DND-41 (cell line): ENCODE results near the gene SMIM35.

Experiments used
- ATAC-seq: fragments of 200-7000 bp; cut with Tn5 transposase; 3 replicates; pipeline ENCODE4 v1.9.1; 2021; ENCODE audit warnings: low read depth; ENCODE audit not compliant: insufficient read depth
- DNase-seq: peaks from one replicate; pipeline ENCODE4 v3.0.0-alpha.2; 2020
- H2AFZ ChIP-seq: 2 replicates; pipeline ENCODE4 v1.6.0; 2012; ENCODE audit warnings: low read depth, low read length
- H3K27ac ChIP-seq: 2 replicates; pipeline ENCODE4 v1.5.1; 2012; ENCODE audit warnings: low read length, inconsistent platforms
- H3K27me3 ChIP-seq: fragments of 200-600 bp; sonication (generic); 2 replicates; pipeline ENCODE4 v1.6.0; 2012; ENCODE audit warnings: low read length, mild to moderate bottlenecking, inconsistent platforms; ENCODE audit not compliant: insufficient read depth, poor library complexity
- H3K36me3 ChIP-seq: 2 replicates; pipeline ENCODE4 v1.5.1; 2012; ENCODE audit warnings: low read length, inconsistent platforms; ENCODE audit not compliant: insufficient read depth
- H3K4me1 ChIP-seq: 2 replicates; pipeline ENCODE4 v1.5.1; 2012; ENCODE audit warnings: mild to moderate bottlenecking, low read length; ENCODE audit not compliant: insufficient read depth
- H3K4me2 ChIP-seq: 2 replicates; pipeline ENCODE4 v1.6.0; 2012; ENCODE audit warnings: mild to moderate bottlenecking, moderate library complexity, low read length, inconsistent platforms; ENCODE audit not compliant: insufficient read depth
- H3K4me3 ChIP-seq, 2 experiments: fragments of 200-600 bp in 1 of 2; shearing (Covaris generic) in 1 of 2; 2 replicates each; pipeline ENCODE4 v1.5.1; 2012 to 2016; ENCODE audit warnings: inconsistent platforms in 2 of 2, low read length in 2 of 2, mild to moderate bottlenecking in 2 of 2, low read depth in 1 of 2, moderate library complexity in 1 of 2
- H3K79me2 ChIP-seq: 2 replicates; pipeline ENCODE4 v1.6.0; 2012; ENCODE audit warnings: low read length, inconsistent platforms; ENCODE audit not compliant: insufficient read depth
- H3K9ac ChIP-seq: 2 replicates; pipeline ENCODE4 v1.6.0; 2012; ENCODE audit warnings: low read depth, mild to moderate bottlenecking, inconsistent platforms, low read length, moderate library complexity
- H3K9me3 ChIP-seq: 2 replicates; pipeline ENCODE4 v1.5.1; 2012; ENCODE audit warnings: low read length, moderate library complexity, mild to moderate bottlenecking, inconsistent platforms; ENCODE audit not compliant: insufficient read depth, severe bottlenecking
- H4K20me1 ChIP-seq: 2 replicates; pipeline ENCODE4 v1.6.0; 2012; ENCODE audit warnings: low read length; ENCODE audit not compliant: insufficient read depth
- CTCF ChIP-seq: IDR thresholded peaks from 2 replicates; pipeline ENCODE4 v1.5.1; 2012; ENCODE audit warnings: borderline replicate concordance, low read length, moderate library complexity, mild to moderate bottlenecking; ENCODE audit not compliant: poor library complexity, severe bottlenecking; ENCODE audit errors: extremely low read depth
- EZH2 ChIP-seq: IDR thresholded peaks from 3 replicates; pipeline ENCODE4 v1.6.1; 2012; ENCODE audit warnings: borderline replicate concordance, low read depth, mild to moderate bottlenecking, moderate library complexity, low read length, inconsistent platforms; ENCODE audit not compliant: severe bottlenecking

SMIM35 gene

GRCh38 chr11:117998664-117999353 lies 88.0 kb downstream of the SMIM35 start:
- no peak overlapping the region for H3K27ac ChIP-seq
- no peaks in the 10 kb centered on the region for H3K36me3 ChIP-seq
- DNase-seq (no peak), ATAC-seq (no peak)
- H3K27me3 ChIP-seq = no peaks in the 10 kb centered on the region
- peaks cover 24% of the 10 kb centered on the region for H3K4me1 ChIP-seq
- H3K4me2 ChIP-seq = no peak overlapping the region
- no peaks in the 10 kb centered on the region for H4K20me1 ChIP-seq
- no peaks in the 10 kb centered on the region for H3K9me3 ChIP-seq
- no peak overlapping the region for H3K9ac ChIP-seq
- no peak overlapping the region for H3K4me3 ChIP-seq
- H2AFZ ChIP-seq = no peak overlapping the region
- TF ChIP-seq EZH2 (no peak), CTCF (no peak)
- no peaks in the 10 kb centered on the region for H3K79me2 ChIP-seq

GRCh38 chr11:117997823-117998579 lies 88.8 kb downstream of the SMIM35 start:
- no peak overlapping the region for H3K27ac ChIP-seq
- no peaks in the 10 kb centered on the region for H3K27me3 ChIP-seq
- H3K4me1 ChIP-seq = peaks cover 20% of the 10 kb centered on the region
- H3K36me3 ChIP-seq = no peaks in the 10 kb centered on the region
- H4K20me1 ChIP-seq = no peaks in the 10 kb centered on the region
- H3K9ac ChIP-seq = no peak overlapping the region
- DNase-seq (no peak), ATAC-seq (no peak)
- no peak overlapping the region for H2AFZ ChIP-seq
- no peaks in the 10 kb centered on the region for H3K79me2 ChIP-seq
- H3K9me3 ChIP-seq = no peaks in the 10 kb centered on the region
- no peak overlapping the region for H3K4me2 ChIP-seq
- no peak overlapping the region for H3K4me3 ChIP-seq
- TF ChIP-seq CTCF (no peak), EZH2 (no peak)

- Histone ChIP-seq H3K27ac (no peak overlapping the region), H3K9me3 (no peaks in the 10 kb centered on the region), H3K4me3 (no peak overlapping the region), H3K79me2 (no peaks in the 10 kb centered on the region), H4K20me1 (no peaks in the 10 kb centered on the region), H3K9ac (no peak overlapping the region), H3K4me2 (no peak overlapping the region), H3K27me3 (no peaks in the 10 kb centered on the region), H3K4me1 (peaks cover 14% of the 10 kb centered on the region), H3K36me3 (no peaks in the 10 kb centered on the region), H2AFZ (no peak overlapping the region)
- ATAC-seq = no peak
- TF ChIP-seq CTCF (no peak), EZH2 (no peak)
- no peak for DNase-seq
These were observed 89.4 kb downstream of the SMIM35 start for GRCh38 chr11:117997406-117997805.
